Endothelial cell (in vitro differentiated cells): ENCODE data around the gene GALM. TPM values are rescaled to one million over a fixed set of nuclear protein-coding genes. Genes with fewer than 3 reads are reported as not detected.
"Not testable (repeated sequence)": the region's sequence is repeated elsewhere in the genome, so short reads cannot be mapped to it uniquely, and the experiment has no call there.

Experiments used
- DNase-seq: peaks from one replicate; pipeline ENCODE4 v3.0.0; 2021; ENCODE audit warnings: low spot score
- H3K27ac Mint-ChIP-seq: one replicate; pipeline ENCODE4 v1.8.0; 2021; ENCODE audit warnings: mixed read lengths, inconsistent platforms; ENCODE audit not compliant: unreplicated experiment
- H3K27me3 Mint-ChIP-seq: one replicate; pipeline ENCODE4 v1.8.0; 2021; ENCODE audit warnings: mild to moderate bottlenecking, moderate library complexity, mixed read lengths, inconsistent platforms; ENCODE audit not compliant: unreplicated experiment
- H3K36me3 Mint-ChIP-seq: one replicate; pipeline ENCODE4 v1.8.0; 2021; ENCODE audit warnings: mild to moderate bottlenecking, low read depth, mixed read lengths, inconsistent platforms; ENCODE audit not compliant: unreplicated experiment
- H3K4me1 Mint-ChIP-seq: one replicate; pipeline ENCODE4 v1.8.0; 2021; ENCODE audit warnings: mild to moderate bottlenecking, mixed read lengths, inconsistent platforms; ENCODE audit not compliant: unreplicated experiment
- H3K4me3 Mint-ChIP-seq: one replicate; pipeline ENCODE4 v1.8.0; 2021; ENCODE audit warnings: mild to moderate bottlenecking, mixed read lengths, inconsistent platforms; ENCODE audit not compliant: unreplicated experiment
- H3K9me3 Mint-ChIP-seq: one replicate; pipeline ENCODE4 v1.8.0; 2021; ENCODE audit warnings: mixed read lengths, inconsistent platforms; ENCODE audit not compliant: unreplicated experiment
- total RNA-seq: library from RNA; stranded (reverse); fragmentation: NEBNext Ultra II Directional; extraction: Animal tissue kit (Norgen Biotek cat#: 25700); gene quantifications from one replicate; pipeline ENCODE4 v1.2.1, GENCODE V29; 2021; ENCODE audit not compliant: unreplicated experiment
- TF ChIP-seq, protein P1 (sequence below): fragments of 200-600 bp; sonication (generic); IDR thresholded peaks from one replicate; pipeline ENCODE4 v1.5.0; 2021; ENCODE audit warnings: antibody characterized with exemption; ENCODE audit not compliant: unreplicated experiment

The GALM gene
- total RNA-seq, 1 donor from 2014 or later: 13.0 TPM

GRCh38 chr2:38701542-38701941, 35.6 kb downstream of the GALM start:
- Mint-ChIP-seq H3K36me3 (no peaks in the 10 kb centered on the region), H3K27ac (no peak overlapping the region), H3K4me1 (no peaks in the 10 kb centered on the region), H3K27me3 (peaks cover 1% of the 10 kb centered on the region), H3K9me3 (no peaks in the 10 kb centered on the region), H3K4me3 (no peak overlapping the region)
- DNase-seq: no peak
- TF ChIP-seq, protein P1, sequence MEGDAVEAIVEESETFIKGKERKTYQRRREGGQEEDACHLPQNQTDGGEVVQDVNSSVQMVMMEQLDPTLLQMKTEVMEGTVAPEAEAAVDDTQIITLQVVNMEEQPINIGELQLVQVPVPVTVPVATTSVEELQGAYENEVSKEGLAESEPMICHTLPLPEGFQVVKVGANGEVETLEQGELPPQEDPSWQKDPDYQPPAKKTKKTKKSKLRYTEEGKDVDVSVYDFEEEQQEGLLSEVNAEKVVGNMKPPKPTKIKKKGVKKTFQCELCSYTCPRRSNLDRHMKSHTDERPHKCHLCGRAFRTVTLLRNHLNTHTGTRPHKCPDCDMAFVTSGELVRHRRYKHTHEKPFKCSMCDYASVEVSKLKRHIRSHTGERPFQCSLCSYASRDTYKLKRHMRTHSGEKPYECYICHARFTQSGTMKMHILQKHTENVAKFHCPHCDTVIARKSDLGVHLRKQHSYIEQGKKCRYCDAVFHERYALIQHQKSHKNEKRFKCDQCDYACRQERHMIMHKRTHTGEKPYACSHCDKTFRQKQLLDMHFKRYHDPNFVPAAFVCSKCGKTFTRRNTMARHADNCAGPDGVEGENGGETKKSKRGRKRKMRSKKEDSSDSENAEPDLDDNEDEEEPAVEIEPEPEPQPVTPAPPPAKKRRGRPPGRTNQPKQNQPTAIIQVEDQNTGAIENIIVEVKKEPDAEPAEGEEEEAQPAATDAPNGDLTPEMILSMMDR: no peak

- Mint-ChIP-seq H3K36me3 (no peaks in the 10 kb centered on the region), H3K9me3 (no peaks in the 10 kb centered on the region), H3K27me3 (peaks cover 1% of the 10 kb centered on the region), H3K27ac (no peak overlapping the region), H3K4me1 (no peaks in the 10 kb centered on the region), H3K4me3 (no peak overlapping the region)
- DNase-seq: no peak
- TF ChIP-seq, protein P1: no peak
These were observed 36.5 kb downstream of the GALM start for GRCh38 chr2:38702413-38702812.

- not testable (repeated sequence) for H3K4me3 Mint-ChIP-seq, H3K9me3 Mint-ChIP-seq, H3K36me3 Mint-ChIP-seq, DNase-seq, H3K4me1 Mint-ChIP-seq, H3K27me3 Mint-ChIP-seq, H3K27ac Mint-ChIP-seq
These were observed 37.4 kb downstream of the GALM start for GRCh38 chr2:38703336-38703735.

DNA sequence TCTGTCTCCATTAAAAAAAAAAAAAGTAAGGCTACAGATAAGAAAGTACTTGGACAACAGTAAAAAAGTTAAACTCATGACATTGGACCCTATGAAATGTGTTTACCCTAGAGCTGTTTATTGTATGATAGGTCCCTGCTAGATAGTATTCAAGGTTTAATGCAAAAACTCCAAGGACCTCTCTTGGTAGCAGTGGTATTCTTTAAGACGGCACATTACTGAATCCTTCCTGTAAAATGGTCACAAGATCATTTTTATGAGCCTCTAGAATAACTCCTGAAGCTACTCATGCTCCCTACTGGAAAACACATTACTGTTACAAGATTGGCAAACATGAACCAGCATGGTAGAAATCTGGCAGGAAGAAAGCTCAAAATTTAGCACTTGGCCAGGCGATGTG, 38.8 kb downstream of the GALM start:
- Mint-ChIP-seq H3K36me3 (no peaks in the 10 kb centered on the region), H3K4me1 (no peaks in the 10 kb centered on the region), H3K27me3 (peaks cover 1% of the 10 kb centered on the region), H3K4me3 (no peak overlapping the region), H3K27ac (no peak overlapping the region), H3K9me3 (no peaks in the 10 kb centered on the region)
- TF ChIP-seq, protein P1: no peak
- DNase-seq: no peak

DNA sequence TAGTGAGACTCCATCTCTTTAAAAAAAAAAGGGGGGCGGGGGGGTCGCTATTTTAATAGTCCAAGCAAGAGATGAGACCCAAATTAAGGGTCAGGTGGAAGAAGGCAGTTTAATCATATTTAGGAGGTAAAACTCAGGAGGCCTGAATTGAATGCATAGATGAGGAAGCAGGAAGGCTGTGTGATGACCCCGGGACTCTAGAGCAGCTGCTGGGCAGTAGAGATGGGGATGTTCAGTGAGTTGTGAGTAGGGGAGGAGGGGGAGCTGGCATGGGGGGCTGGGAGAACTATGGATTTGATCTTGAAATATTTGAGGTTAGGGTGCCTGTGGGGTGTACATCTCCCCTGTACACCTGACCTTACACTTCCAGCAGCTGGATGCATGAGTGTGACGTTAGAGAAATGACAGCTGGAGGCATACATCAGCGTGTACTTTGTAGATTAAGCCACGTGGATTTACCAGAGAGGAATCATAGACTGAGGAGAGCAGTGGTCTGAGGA, 41.0 kb downstream of the GALM start:
- no peak overlapping the region for H3K27ac Mint-ChIP-seq
- TF ChIP-seq, protein P1: no peak
- no peak overlapping the region for H3K4me3 Mint-ChIP-seq

GRCh38 chr2:38708491-38708890, 42.6 kb downstream of the GALM start:
- peaks cover 13% of the 10 kb centered on the region for H3K36me3 Mint-ChIP-seq
- not testable (repeated sequence) for H3K27me3 Mint-ChIP-seq, H3K4me3 Mint-ChIP-seq, H3K4me1 Mint-ChIP-seq, H3K27ac Mint-ChIP-seq, DNase-seq, H3K9me3 Mint-ChIP-seq

More for the DNA sequence above, 41.0 kb downstream of the GALM start:
- Mint-ChIP-seq H3K36me3 (peaks cover 7% of the 10 kb centered on the region), H3K4me1 (no peaks in the 10 kb centered on the region), H3K27me3 (peaks cover 3% of the 10 kb centered on the region), H3K9me3 (no peaks in the 10 kb centered on the region)
- no peak for DNase-seq
